ENCODE results near the gene SNRPF.
A peak's percentile ranks its signal among the peaks of the same experiment; 100 is the strongest.

DNA sequence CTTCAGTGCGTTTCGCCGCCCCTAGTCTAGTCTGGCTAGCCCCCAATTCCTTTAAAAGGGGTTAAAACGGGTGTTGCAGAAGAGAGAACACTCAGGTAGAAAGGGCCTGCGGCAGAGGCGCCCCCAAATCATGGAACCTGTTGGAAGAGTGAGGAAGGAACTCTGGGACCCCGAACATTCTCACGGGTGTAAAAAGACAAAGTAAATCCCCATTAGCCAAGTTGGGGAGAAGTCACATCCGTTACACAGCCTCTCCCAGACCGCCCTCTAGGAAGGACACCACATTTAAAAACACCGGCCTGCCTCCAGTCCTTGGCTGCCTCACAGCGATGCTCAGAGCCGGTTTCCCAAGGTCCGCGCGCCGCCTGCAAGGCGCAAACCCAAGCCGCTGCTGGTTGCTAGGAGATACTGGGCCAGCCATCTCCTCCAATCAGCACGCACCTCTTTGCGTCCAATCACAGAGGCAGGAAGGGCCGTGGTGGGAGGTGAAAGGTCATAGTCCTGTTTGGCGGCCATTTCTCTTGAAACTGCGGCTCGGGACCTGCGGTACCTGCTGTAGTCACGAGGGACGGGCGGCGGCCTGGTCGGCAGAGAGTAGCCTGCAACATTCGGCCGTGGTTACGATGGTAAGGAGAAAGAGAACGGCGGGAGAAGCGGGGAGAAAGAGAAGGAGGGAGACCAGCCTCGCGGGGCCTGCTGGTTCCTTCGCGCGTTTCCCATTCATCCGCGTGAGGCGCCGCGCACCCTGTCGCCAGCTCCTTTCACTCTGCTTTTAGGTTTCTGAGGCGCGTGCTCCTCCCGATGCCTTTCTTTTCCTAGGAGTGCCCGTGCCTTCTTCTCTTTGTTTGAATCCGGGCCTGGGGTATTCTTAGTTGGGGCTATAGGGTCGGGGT, at the start of gene SNRPF:
- TF ChIP-seq, protein P1, sequence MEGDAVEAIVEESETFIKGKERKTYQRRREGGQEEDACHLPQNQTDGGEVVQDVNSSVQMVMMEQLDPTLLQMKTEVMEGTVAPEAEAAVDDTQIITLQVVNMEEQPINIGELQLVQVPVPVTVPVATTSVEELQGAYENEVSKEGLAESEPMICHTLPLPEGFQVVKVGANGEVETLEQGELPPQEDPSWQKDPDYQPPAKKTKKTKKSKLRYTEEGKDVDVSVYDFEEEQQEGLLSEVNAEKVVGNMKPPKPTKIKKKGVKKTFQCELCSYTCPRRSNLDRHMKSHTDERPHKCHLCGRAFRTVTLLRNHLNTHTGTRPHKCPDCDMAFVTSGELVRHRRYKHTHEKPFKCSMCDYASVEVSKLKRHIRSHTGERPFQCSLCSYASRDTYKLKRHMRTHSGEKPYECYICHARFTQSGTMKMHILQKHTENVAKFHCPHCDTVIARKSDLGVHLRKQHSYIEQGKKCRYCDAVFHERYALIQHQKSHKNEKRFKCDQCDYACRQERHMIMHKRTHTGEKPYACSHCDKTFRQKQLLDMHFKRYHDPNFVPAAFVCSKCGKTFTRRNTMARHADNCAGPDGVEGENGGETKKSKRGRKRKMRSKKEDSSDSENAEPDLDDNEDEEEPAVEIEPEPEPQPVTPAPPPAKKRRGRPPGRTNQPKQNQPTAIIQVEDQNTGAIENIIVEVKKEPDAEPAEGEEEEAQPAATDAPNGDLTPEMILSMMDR (conservative IDR thresholded peaks at IDR 0.05 in 1 of 2, IDR thresholded peaks at IDR 0.05 in 1 of 2; ENCODE audit: low read depth in 1 of 2, low read length in 2 of 2), result peak in 1 of 2 donors; percentile 1
- TF ChIP-seq EZH2 (IDR thresholded peaks at IDR 0.05; ENCODE audit: low read length, missing control alignments), result no peak
